H9 (cell line): ENCODE measurements around the gene SOCS4. TPM values are rescaled to one million over a fixed set of nuclear protein-coding genes. Genes with fewer than 3 reads are reported as not detected.

Experiments
- DNase-seq: peaks from one replicate; pipeline ENCODE4 v3.0.0-alpha.2; 2017
- H2AFZ ChIP-seq: one replicate; pipeline ENCODE4 v1.6.1; 2013; ENCODE audit warnings: mild to moderate bottlenecking, low read length, control low read depth, moderate library complexity
- H2AK5ac ChIP-seq: 2 replicates; pipeline ENCODE4 v1.6.1; 2013; ENCODE audit warnings: low read length, control low read depth, mixed read lengths; ENCODE audit not compliant: insufficient read length
- H2BK120ac ChIP-seq: one replicate; pipeline ENCODE4 v1.6.1; 2013; ENCODE audit warnings: low read depth, mild to moderate bottlenecking, low read length, control low read depth, inconsistent platforms; ENCODE audit not compliant: poor library complexity, severe bottlenecking
- H2BK12ac ChIP-seq: 2 replicates; pipeline ENCODE4 v1.6.1; 2013; ENCODE audit warnings: low read length, control low read depth, mixed read lengths, low read depth; ENCODE audit not compliant: insufficient read length
- H2BK15ac ChIP-seq: 2 replicates; pipeline ENCODE4 v1.6.1; 2013; ENCODE audit warnings: low read depth, low read length, control low read depth
- H2BK20ac ChIP-seq: one replicate; pipeline ENCODE4 v1.6.1; 2013; ENCODE audit warnings: low read depth, mild to moderate bottlenecking, low read length, control low read depth, inconsistent platforms; ENCODE audit not compliant: poor library complexity, severe bottlenecking
- H2BK5ac ChIP-seq: 2 replicates; pipeline ENCODE4 v1.6.1; 2013; ENCODE audit warnings: low read length, control low read depth, mixed read lengths; ENCODE audit not compliant: insufficient read length
- H3K14ac ChIP-seq: 2 replicates; pipeline ENCODE4 v1.6.1; 2013; ENCODE audit warnings: low read length, control low read depth; ENCODE audit not compliant: insufficient read depth
- H3K18ac ChIP-seq: 2 replicates; pipeline ENCODE4 v1.6.1; 2013; ENCODE audit warnings: low read depth, mild to moderate bottlenecking, mixed read lengths, low read length, control low read depth; ENCODE audit not compliant: insufficient read length
- H3K23ac ChIP-seq: 2 replicates; pipeline ENCODE4 v1.6.1; 2013; ENCODE audit warnings: low read length, control low read depth, mixed read lengths, low read depth; ENCODE audit not compliant: insufficient read length
- H3K23me2 ChIP-seq: 2 replicates; pipeline ENCODE4 v1.6.1; 2013; ENCODE audit warnings: low read depth, mild to moderate bottlenecking, mixed read lengths, low read length, control low read depth; ENCODE audit not compliant: insufficient read length, poor library complexity, severe bottlenecking
- H3K27ac ChIP-seq: 2 replicates; pipeline ENCODE4 v1.5.1; 2013; ENCODE audit warnings: low read length, control low read depth, mixed read lengths, low read depth; ENCODE audit not compliant: insufficient read length
- H3K27me3 ChIP-seq: 2 replicates; pipeline ENCODE4 v1.6.1; 2013; ENCODE audit warnings: low read length, control low read depth, inconsistent platforms; ENCODE audit not compliant: insufficient read depth
- H3K4ac ChIP-seq: 2 replicates; pipeline ENCODE4 v1.6.1; 2013; ENCODE audit warnings: low read depth, mild to moderate bottlenecking, control low read depth, inconsistent platforms, low read length, moderate library complexity
- H3K4me1 ChIP-seq: 2 replicates; pipeline ENCODE4 v1.6.1; 2013; ENCODE audit warnings: low read length, control low read depth, inconsistent platforms; ENCODE audit not compliant: insufficient read depth
- H3K4me2 ChIP-seq: 2 replicates; pipeline ENCODE4 v1.6.1; 2013; ENCODE audit warnings: low read length, control low read depth, mixed read lengths; ENCODE audit not compliant: insufficient read length, insufficient read depth
- H3K56ac ChIP-seq: 2 replicates; pipeline ENCODE4 v1.6.1; 2013; ENCODE audit warnings: low read depth, mild to moderate bottlenecking, mixed read lengths, low read length, control low read depth; ENCODE audit not compliant: insufficient read length
- H3K79me1 ChIP-seq: 2 replicates; pipeline ENCODE4 v1.6.1; 2013; ENCODE audit warnings: low read depth, mild to moderate bottlenecking, moderate library complexity, low read length, control low read depth, inconsistent platforms; ENCODE audit not compliant: insufficient read depth, poor library complexity, severe bottlenecking
- H3K79me2 ChIP-seq: 2 replicates; pipeline ENCODE4 v1.6.1; 2013; ENCODE audit warnings: low read length, control low read depth, inconsistent platforms; ENCODE audit not compliant: insufficient read depth
- H3K9ac ChIP-seq: 2 replicates; pipeline ENCODE4 v1.6.1; 2013; ENCODE audit warnings: low read length, control low read depth, mixed read lengths; ENCODE audit not compliant: insufficient read length; ENCODE audit errors: extremely low read depth
- H3K9me3 ChIP-seq: one replicate; pipeline ENCODE4 v1.6.1; 2013; ENCODE audit warnings: low read depth, low read length, inconsistent platforms; ENCODE audit not compliant: control insufficient read depth
- H3T11ph ChIP-seq: one replicate; pipeline ENCODE4 v1.6.1; 2013; ENCODE audit warnings: mild to moderate bottlenecking, low read length, control low read depth, inconsistent platforms
- H4K20me1 ChIP-seq: one replicate; pipeline ENCODE4 v1.6.1; 2013; ENCODE audit not compliant: control insufficient read depth, insufficient read length, insufficient read depth
- H4K5ac ChIP-seq: 2 replicates; pipeline ENCODE4 v1.6.1; 2013; ENCODE audit warnings: low read depth, mild to moderate bottlenecking, mixed read lengths, low read length, control low read depth; ENCODE audit not compliant: insufficient read length
- H4K8ac ChIP-seq: replicated peaks from 2 replicates; pipeline ENCODE4 v1.6.1; 2013; ENCODE audit warnings: low read length, control low read depth, mixed read lengths, low read depth; ENCODE audit not compliant: insufficient read length
- H4K91ac ChIP-seq: 2 replicates; pipeline ENCODE4 v1.6.1; 2013; ENCODE audit warnings: low read depth, mild to moderate bottlenecking, moderate library complexity, mixed read lengths, low read length, control low read depth; ENCODE audit not compliant: insufficient read length
- H3K27ac Mint-ChIP-seq, 3 experiments: 2 replicates in 2 of 3; 3 replicates in 1 of 3; pipeline ENCODE4 v1.8.0; 2020 to 2021; ENCODE audit warnings: mixed read lengths in 3 of 3, mild to moderate bottlenecking in 1 of 3, moderate library complexity in 1 of 3
- H3K27me3 Mint-ChIP-seq: 2 replicates; pipeline ENCODE4 v1.8.0; 2021; ENCODE audit warnings: low read depth, mild to moderate bottlenecking, moderate library complexity, mixed read lengths
- H3K36me3 Mint-ChIP-seq, 3 experiments: 2 replicates in 2 of 3; 3 replicates in 1 of 3; pipeline ENCODE4 v1.8.0; 2020 to 2021; ENCODE audit warnings: low read depth in 3 of 3, mixed read lengths in 3 of 3; ENCODE audit not compliant: insufficient read depth in 1 of 3
- H3K4me1 Mint-ChIP-seq, 2 experiments: 2 replicates each; pipeline ENCODE4 v1.8.0; 2020; ENCODE audit warnings: mixed read lengths in 2 of 2
- H3K4me3 Mint-ChIP-seq, 2 experiments: 2 replicates in 1 of 2; 3 replicates in 1 of 2; pipeline ENCODE4 v1.8.0; 2020 to 2021; ENCODE audit warnings: mild to moderate bottlenecking in 2 of 2, mixed read lengths in 2 of 2, moderate library complexity in 1 of 2
- H3K9me3 Mint-ChIP-seq, 2 experiments: 2 replicates in 1 of 2; 3 replicates in 1 of 2; pipeline ENCODE4 v1.8.0; 2020; ENCODE audit warnings: mild to moderate bottlenecking in 2 of 2, mixed read lengths in 2 of 2, moderate library complexity in 1 of 2
- WGBS: extraction: QIAGEN DNeasy Blood & Tissue Kit; methylation state at CpG from one replicate; pipeline ENCODE4 v1.1.7; 2013; ENCODE audit warnings: missing lambda C conversion rate, low lambda C conversion rate, mixed read lengths; ENCODE audit not compliant: insufficient read length; ENCODE audit errors: extremely low coverage; 5-methylcytosine and 5-hydroxymethylcytosine counted together
- total RNA-seq: library from RNA; stranded (reverse); gene quantifications from 2 replicates; pipeline ENCODE4 v1.2.1, GENCODE V29; 2021
- TF ChIP-seq, protein P1 (sequence below): fragments of 200-600 bp; sonication (generic); conservative IDR thresholded peaks from 3 replicates; pipeline ENCODE4 v1.8.0; 2021; ENCODE audit warnings: antibody characterized with exemption, mild to moderate bottlenecking

Gene SOCS4
- total RNA-seq, 1 experiment from 2014 or later: 38.5 TPM

DNA sequence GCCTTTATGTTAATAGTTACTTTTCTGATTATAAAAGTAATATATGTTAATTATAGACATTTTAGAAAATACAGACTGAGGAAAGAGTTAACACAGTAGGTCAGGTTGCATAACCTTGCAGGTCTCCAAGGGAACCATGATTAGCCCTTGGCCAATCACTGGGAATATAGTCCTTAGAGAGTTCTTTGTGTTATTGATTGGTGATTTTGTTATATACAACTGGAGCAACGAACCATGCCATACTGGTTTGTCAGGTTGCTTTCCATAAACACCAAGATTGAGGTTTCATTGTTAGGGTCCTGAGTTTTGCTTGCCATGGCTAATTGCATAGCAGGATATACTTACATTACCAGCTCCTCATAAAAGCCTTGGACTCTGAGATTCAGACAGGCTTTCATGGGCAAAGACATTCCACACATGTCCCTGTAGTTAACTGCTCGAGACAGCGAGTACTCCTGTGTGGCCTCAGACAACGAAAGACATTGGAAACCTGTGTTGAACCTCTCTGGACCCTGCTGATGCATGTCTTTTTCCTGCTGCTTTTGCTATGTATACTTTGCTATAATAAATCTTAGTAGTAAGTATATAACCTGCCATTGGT, 58.1 kb downstream of the SOCS4 start:
- H2AFZ ChIP-seq: no peak overlapping the region
- no peak overlapping the region for H2BK120ac ChIP-seq
- H3K4ac ChIP-seq: no peak overlapping the region
- H4K91ac ChIP-seq: no peak overlapping the region
- no peaks in the 10 kb centered on the region for H3K79me1 ChIP-seq
- H3K27me3 ChIP-seq: no peaks in the 10 kb centered on the region
- TF ChIP-seq, protein P1, sequence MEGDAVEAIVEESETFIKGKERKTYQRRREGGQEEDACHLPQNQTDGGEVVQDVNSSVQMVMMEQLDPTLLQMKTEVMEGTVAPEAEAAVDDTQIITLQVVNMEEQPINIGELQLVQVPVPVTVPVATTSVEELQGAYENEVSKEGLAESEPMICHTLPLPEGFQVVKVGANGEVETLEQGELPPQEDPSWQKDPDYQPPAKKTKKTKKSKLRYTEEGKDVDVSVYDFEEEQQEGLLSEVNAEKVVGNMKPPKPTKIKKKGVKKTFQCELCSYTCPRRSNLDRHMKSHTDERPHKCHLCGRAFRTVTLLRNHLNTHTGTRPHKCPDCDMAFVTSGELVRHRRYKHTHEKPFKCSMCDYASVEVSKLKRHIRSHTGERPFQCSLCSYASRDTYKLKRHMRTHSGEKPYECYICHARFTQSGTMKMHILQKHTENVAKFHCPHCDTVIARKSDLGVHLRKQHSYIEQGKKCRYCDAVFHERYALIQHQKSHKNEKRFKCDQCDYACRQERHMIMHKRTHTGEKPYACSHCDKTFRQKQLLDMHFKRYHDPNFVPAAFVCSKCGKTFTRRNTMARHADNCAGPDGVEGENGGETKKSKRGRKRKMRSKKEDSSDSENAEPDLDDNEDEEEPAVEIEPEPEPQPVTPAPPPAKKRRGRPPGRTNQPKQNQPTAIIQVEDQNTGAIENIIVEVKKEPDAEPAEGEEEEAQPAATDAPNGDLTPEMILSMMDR: no peak
- no peak overlapping the region for H4K5ac ChIP-seq
- Mint-ChIP-seq H3K27me3 (peaks cover 5% of the 10 kb centered on the region; the same call in 1 of the 2 replicates), H3K9me3 (no peaks in the 10 kb centered on the region), H3K27ac (no peak overlapping the region), H3K36me3 (no peaks in the 10 kb centered on the region), H3K4me3 (no peak overlapping the region), H3K4me1 (peaks cover 2% of the 10 kb centered on the region in 2 experiments; a peak in 3 of 4 replicates)
- H4K20me1 ChIP-seq: no peaks in the 10 kb centered on the region
- no peak overlapping the region for H3K56ac ChIP-seq
- no peaks in the 10 kb centered on the region for H3K79me2 ChIP-seq
- no peak overlapping the region for H4K8ac ChIP-seq
- no CpG with 5 or more reads among the region's 4 CpGs for WGBS
- no peak overlapping the region for H2BK12ac ChIP-seq
- no peaks in the 10 kb centered on the region for H3K23me2 ChIP-seq
- H3K4me1 ChIP-seq: no peaks in the 10 kb centered on the region
- no peak overlapping the region for H3K27ac ChIP-seq
- no peaks in the 10 kb centered on the region for H3K9me3 ChIP-seq
- H3K9ac ChIP-seq: no peak overlapping the region
- no peak overlapping the region for H2AK5ac ChIP-seq
- H2BK20ac ChIP-seq: no peak overlapping the region
- H2BK15ac ChIP-seq: no peak overlapping the region
- no peak overlapping the region for H3K23ac ChIP-seq
- no peak overlapping the region for H3K14ac ChIP-seq
- H2BK5ac ChIP-seq: no peak overlapping the region
- H3K18ac ChIP-seq: no peak overlapping the region
- no peak overlapping the region for H3K4me2 ChIP-seq
- DNase-seq: no peak
- no peak overlapping the region for H3T11ph ChIP-seq
